Measurements from ENCODE around the gene EFNA4.
A peak's percentile ranks its signal among the peaks of the same experiment; 100 is the strongest.

The EFNA4 gene

GRCh38 chr1:155033524-155033923, 30.0 kb upstream of the EFNA4 start, which contains the start of the genes DCST1 and DCST2:
DCST1 (plus strand) TSS chr1:155033824; CDS start chr1:155034037, 213 bp downstream.
DCST2 (minus strand) TSS chr1:155033781; CDS start chr1:155033701, 80 bp downstream.
- no peak for DNase-seq (ENCODE audit: low spot score)

- no peak for DNase-seq (ENCODE audit: low spot score)
Observed at GRCh38 chr1:155034318-155035208, 29.0 kb upstream of the EFNA4 start.

- DNase-seq (ENCODE audit: low spot score) = no peak
Observed at GRCh38 chr1:155035936-155036335, 27.6 kb upstream of the EFNA4 start.

- DNase-seq (ENCODE audit: low spot score) = no peak
Observed at GRCh38 chr1:155037043-155037442, 26.5 kb upstream of the EFNA4 start.

DNA sequence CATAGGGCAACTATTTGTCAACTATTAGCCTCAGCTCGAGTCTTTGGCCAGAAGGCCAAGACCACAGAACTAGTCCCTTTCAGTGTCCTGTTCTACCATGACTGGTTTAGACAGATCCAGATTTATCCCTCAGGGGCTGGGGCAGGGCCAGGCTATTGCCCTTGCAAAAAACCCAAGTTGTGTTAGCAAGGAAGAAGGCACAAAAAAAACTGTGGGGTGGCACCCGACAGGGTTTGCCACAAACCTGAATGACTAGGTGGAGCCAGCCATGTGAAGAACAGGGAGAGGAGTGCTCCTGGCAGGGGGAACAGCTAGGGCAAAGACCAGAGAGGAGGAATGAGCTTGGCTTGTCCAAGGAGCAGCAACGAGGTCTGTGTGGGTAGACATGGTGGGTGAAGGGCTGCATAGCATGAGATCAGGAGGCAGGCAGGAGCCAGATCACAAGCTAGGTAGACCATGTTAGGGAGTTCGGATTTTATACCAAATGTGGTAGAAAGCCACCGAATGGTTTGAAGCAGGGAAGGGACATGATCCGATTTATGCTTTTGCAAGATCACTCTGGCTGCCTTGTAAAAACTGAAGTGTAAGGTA, 25.6 kb upstream of the EFNA4 start:
- no peak for DNase-seq (ENCODE audit: low spot score)

DNA sequence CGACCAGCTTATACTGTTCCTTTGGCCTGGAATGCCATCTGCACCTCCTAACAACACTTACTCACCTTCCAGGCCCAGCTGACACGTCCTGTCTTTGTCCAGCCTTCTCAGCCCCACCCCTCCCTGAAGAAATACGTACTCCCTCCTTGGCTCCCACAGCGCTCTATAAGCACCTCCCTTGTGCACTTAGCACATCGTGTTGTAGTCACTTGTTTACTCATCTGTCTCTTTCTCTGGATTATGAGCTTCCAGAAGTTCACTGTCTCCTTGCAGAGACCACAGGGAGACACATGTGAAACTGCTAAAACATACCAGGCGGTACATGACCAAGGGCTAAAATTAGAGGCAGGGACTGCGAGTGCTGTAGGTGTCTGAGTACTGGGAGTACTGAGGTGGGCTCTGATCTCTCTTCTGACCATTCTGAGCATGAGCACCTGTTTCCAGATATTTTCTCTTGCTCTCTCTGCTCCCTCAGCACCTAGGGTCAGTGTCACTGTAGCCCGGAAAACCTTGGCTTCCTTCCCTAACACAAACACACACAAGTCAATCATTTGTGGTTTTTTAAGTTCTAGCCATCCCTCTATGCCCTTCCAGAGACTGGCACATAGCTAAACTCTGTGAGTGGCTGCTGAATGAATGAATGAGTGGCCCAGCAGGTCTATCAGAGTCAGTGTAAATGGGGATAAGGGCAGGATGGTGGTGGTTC, 24.8 kb upstream of the EFNA4 start:
- no peak for DNase-seq (ENCODE audit: low spot score)

DNA sequence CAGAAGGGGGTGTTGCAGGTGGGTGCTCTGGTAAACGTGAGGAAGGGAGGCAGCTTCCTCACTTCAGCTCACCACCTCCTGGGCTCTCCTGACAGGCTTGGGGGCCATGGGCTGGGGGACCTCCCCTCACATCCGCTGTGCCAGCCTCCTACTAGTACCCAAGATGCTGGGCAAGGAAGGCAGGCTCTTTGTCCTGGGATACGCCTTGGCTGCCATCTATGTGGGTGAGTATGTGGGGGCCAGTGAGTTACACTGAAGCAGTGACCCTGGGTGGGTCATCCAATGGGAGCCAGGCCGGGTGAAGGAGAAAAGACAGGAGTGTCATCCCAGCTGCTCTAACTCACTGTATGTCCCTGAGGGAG, 24.3 kb upstream of the EFNA4 start:
- no peak for DNase-seq (ENCODE audit: low spot score)

GRCh38 chr1:155040358-155041093, 23.0 kb upstream of the EFNA4 start:
- DNase-seq (ENCODE audit: low spot score) = no peak

GRCh38 chr1:155042789-155043188, 20.8 kb upstream of the EFNA4 start:
- no peak for DNase-seq (ENCODE audit: low spot score)

DNA sequence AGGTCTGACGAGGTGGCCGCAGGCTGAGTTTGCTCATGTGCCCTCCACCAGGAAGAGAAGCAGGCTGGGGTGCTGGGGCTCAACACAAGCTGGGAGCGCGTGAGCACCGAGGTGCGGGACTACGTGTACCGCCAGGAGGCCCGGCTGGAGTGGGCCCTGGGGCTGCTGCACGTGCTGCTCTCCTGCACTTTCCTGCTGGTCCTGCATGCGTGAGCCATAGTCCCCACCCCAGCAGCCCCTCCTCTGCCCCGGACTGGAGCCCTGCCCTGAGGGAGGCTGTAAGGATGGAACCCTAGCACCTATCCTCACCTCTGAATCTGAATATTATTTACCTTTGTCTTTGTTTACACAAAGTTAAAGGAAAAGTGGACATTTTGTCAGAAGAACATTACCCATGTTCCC, 20.2 kb upstream of the EFNA4 start:
- DNase-seq (ENCODE audit: low spot score) = no peak

DNA sequence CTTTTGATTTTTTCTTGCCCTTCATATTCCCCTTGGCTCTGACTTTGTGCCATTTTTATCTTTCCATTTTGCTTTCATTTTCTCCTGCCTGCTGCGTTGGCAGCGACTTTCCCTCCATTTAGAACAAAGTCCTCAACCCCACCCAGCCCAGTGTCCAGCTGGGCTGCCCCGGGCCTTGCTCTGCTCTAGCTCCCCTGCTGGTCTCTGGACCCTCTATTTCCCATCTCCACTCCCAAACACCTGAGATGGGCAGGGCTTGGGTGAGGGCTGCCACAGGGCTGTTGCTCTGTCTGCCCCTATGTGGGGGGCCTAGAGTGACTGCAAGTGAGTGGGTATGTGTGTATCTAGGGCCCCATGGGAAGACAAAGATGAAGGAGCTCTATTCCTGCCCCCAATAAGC, 19.7 kb upstream of the EFNA4 start:
- DNase-seq (ENCODE audit: low spot score) = no peak

- DNase-seq (ENCODE audit: low spot score) = no peak
Observed at GRCh38 chr1:155044365-155044764, 19.2 kb upstream of the EFNA4 start.

GRCh38 chr1:155044812-155045657, 18.5 kb upstream of the EFNA4 start:
- peak; percentile 91 for DNase-seq (ENCODE audit: low spot score)

DNA sequence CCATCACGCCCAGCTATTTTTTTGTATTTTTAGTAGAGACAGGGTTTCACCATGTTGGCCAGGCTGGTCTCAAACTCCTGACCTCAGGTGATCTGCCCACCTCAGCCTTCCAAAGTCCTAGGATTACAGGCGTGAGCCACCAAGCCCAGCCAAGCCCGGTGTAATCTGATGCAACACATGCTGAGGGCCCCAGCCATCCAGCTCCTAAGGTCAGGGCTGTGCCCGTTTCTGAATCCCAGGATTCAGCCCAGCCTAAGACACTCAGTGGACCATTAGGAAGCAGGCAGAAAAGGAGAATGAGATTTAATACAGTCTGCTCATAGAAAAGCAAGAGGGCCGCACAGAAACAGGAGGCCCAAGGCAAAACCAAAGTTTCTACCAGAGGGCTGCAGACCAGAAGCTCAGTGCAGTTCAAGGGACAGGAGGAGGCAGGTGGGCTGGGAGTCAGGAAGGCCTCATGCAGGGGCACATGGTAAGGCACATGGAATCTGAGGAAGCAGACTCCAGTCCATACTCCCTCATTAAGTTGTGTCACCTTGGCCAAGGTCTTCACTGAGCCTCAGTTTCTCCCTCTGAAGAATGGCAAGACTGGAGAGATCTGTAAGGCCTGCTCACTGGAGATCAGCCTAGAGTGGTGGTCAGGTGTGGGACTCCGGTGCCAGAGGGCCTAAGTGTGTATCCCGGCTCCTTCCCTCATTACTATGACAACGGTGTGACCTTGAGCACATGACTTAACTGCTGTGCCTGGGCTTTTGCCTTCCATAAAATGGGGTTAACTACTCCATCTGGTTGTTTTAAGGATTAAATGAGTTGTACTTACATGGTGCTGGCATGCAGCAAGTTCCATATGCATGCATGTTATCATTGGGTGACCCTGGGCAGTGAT, 14.8 kb upstream of the EFNA4 start:
- DNase-seq (ENCODE audit: low spot score) = no peak

- DNase-seq (ENCODE audit: low spot score) = no peak
Observed at GRCh38 chr1:155049651-155050559, 13.6 kb upstream of the EFNA4 start.

- peak; percentile 98 for DNase-seq (ENCODE audit: low spot score)
Observed at GRCh38 chr1:155050560-155051341, 12.8 kb upstream of the EFNA4 start, which contains the start of gene ADAM15. ADAM15 (plus strand) TSS chr1:155051316; CDS start chr1:155051387, 71 bp downstream.

DNA sequence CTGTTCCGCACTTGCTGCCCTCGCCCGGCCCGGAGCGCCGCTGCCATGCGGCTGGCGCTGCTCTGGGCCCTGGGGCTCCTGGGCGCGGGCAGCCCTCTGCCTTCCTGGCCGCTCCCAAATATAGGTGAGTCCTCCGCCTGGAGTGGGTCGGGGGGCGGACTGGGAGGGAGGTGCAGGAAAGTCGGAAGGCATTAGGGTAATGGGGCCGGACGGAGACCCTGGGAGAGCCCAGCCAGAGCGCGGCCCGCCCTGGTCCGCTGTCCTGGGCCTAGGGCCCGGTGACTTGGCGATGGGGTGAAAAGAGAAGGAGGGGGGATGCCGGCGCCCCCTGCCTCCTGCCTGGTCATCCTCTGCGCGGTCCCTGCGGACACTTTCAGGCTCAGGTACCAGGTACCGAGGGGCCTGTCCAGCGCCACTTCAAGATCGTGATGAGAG, 12.2 kb upstream of the EFNA4 start:
- peak; percentile 30 for DNase-seq (ENCODE audit: low spot score)

GRCh38 chr1:155051777-155052398, 11.7 kb upstream of the EFNA4 start:
- peak; percentile 77 for DNase-seq (ENCODE audit: low spot score)

Data from GM03348 (cell line).